ENCODE measurements around the gene ACSM5. TPM values are rescaled to one million over a fixed set of nuclear protein-coding genes. Genes with fewer than 3 reads are reported as not detected.
"Not testable (repeated sequence)": the region's sequence is repeated elsewhere in the genome, so short reads cannot be mapped to it uniquely, and the experiment has no call there.

ACSM5 gene
- total and polyA plus RNA-seq, 4 donors = 4.2 to 240 (median 156) TPM

DNA sequence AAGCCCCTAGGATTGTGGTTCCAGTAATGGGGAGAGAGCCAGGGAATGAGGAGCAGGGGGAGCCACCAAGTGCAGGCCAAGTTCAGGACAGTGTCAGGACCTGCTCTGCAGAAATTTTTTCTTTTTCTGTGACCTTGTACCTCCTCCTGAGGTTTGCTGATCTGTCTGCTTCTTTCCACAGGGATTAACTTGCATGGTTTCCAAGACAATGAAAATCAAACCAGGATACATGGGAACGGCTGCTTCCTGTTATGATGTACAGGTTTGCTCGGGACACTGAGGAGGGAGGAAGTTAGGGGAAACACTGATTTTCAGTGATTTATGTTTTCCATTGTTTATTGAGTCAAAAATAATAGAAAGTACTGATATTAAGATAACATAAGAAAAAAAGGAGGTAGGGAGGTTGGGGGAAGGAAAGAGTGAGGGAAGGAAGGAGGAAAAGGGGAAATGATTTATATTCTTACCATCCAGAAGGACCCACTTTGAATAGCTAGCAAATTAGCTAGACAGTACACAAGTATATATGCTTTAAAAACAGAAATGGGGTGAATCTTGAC, 67.9 kb downstream of the ACSM5 start:
- WGBS = 60% methylated on average over 2 of the region's 2 CpGs
- TF ChIP-seq NR2F2 (IDR thresholded peaks at IDR 0.05) = peak; percentile 19
- H3K36me3 ChIP-seq (ENCODE audit: control insufficient read depth in 4 of 4, insufficient read depth in 3 of 4, low read depth in 1 of 4, low read length in 3 of 4) = peaks cover 2 to 55% (median 29%) of the 10 kb centered on the region in 4 donors

DNA sequence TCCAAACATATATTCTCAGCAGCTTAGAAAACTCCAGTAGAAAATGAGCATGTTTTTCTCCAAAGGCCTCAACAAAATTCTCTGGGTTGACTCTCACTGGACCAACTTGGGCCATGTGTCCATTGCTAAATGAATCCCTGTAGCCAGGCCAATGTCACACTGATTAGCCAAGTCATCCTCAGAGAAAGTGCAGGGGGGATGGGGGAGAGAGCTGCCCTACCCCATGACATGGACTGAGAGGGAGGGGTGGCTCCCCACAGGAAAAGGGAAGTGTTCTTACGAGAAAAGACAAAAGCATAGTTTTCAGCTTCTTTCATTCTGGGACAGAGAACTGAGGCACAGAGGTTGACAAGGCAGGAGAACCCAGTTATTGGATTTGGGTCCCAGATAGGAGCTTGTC, 74.7 kb downstream of the ACSM5 start:
- peaks cover 10 to 63% (median 47%) of the 10 kb centered on the region in 4 donors for H3K36me3 ChIP-seq (ENCODE audit: control insufficient read depth in 4 of 4, insufficient read depth in 3 of 4, low read depth in 1 of 4, low read length in 3 of 4)
- DNase-seq (ENCODE audit: low spot score); H3K27ac ChIP-seq (ENCODE audit: low read depth in 1 of 2, low read length in 2 of 2); H3K9me3 ChIP-seq (ENCODE audit: control insufficient read depth in 4 of 4, low read length in 3 of 4); H3K4me1 ChIP-seq (ENCODE audit: control insufficient read depth in 4 of 4, insufficient read depth in 4 of 4, low read length in 3 of 4); H3K27me3 ChIP-seq (ENCODE audit: control insufficient read depth in 4 of 4, insufficient read depth in 4 of 4, low read length in 3 of 4); H3K4me3 ChIP-seq (ENCODE audit: low read depth in 1 of 3, low read length in 3 of 3); H3K9ac ChIP-seq (ENCODE audit: low read depth in 1 of 2, low read length in 2 of 2): not testable (repeated sequence)
- 70% methylated on average over 1 of the region's 1 CpG for WGBS

More for the DNA sequence above, 67.9 kb downstream of the ACSM5 start:
- not testable (repeated sequence) for H3K9me3 ChIP-seq (ENCODE audit: control insufficient read depth in 4 of 4, low read length in 3 of 4); H3K27me3 ChIP-seq (ENCODE audit: control insufficient read depth in 4 of 4, insufficient read depth in 4 of 4, low read length in 3 of 4); H3K9ac ChIP-seq (ENCODE audit: low read depth in 1 of 2, low read length in 2 of 2); DNase-seq (ENCODE audit: low spot score); H3K4me1 ChIP-seq (ENCODE audit: control insufficient read depth in 4 of 4, insufficient read depth in 4 of 4, low read length in 3 of 4); H3K27ac ChIP-seq (ENCODE audit: low read depth in 1 of 2, low read length in 2 of 2); H3K4me3 ChIP-seq (ENCODE audit: low read depth in 1 of 3, low read length in 3 of 3)

GRCh38 chr16:20484726-20485125, 75.4 kb downstream of the ACSM5 start:
- 52% methylated on average over 1 of the region's 1 CpG for WGBS
- no peak overlapping the region for H3K27ac ChIP-seq (ENCODE audit: low read depth in 1 of 2, low read length in 2 of 2)

GRCh38 chr16:20485408-20485807, 76.1 kb downstream of the ACSM5 start:
- Histone ChIP-seq H3K27ac (ENCODE audit: low read depth in 1 of 2, low read length in 2 of 2) (no peak overlapping the region), H3K4me3 (ENCODE audit: low read depth in 1 of 3, low read length in 3 of 3) (no peak overlapping the region), H3K27me3 (ENCODE audit: control insufficient read depth in 4 of 4, insufficient read depth in 4 of 4, low read length in 3 of 4) (no peaks in the 10 kb centered on the region), H3K36me3 (ENCODE audit: control insufficient read depth in 4 of 4, insufficient read depth in 3 of 4, low read depth in 1 of 4, low read length in 3 of 4) (peaks cover 10 to 57% (median 42%) of the 10 kb centered on the region in 4 donors), H3K9ac (ENCODE audit: low read depth in 1 of 2, low read length in 2 of 2) (no peak overlapping the region), H3K4me1 (ENCODE audit: control insufficient read depth in 4 of 4, insufficient read depth in 4 of 4, low read length in 3 of 4) (no peaks in the 10 kb centered on the region), H3K9me3 (ENCODE audit: control insufficient read depth in 4 of 4, low read length in 3 of 4) (no peaks in the 10 kb centered on the region)
- DNase-seq (ENCODE audit: low spot score) = no peak
- 88% methylated on average over 1 of the region's 1 CpG for WGBS
- TF ChIP-seq, protein P1, sequence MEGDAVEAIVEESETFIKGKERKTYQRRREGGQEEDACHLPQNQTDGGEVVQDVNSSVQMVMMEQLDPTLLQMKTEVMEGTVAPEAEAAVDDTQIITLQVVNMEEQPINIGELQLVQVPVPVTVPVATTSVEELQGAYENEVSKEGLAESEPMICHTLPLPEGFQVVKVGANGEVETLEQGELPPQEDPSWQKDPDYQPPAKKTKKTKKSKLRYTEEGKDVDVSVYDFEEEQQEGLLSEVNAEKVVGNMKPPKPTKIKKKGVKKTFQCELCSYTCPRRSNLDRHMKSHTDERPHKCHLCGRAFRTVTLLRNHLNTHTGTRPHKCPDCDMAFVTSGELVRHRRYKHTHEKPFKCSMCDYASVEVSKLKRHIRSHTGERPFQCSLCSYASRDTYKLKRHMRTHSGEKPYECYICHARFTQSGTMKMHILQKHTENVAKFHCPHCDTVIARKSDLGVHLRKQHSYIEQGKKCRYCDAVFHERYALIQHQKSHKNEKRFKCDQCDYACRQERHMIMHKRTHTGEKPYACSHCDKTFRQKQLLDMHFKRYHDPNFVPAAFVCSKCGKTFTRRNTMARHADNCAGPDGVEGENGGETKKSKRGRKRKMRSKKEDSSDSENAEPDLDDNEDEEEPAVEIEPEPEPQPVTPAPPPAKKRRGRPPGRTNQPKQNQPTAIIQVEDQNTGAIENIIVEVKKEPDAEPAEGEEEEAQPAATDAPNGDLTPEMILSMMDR (IDR thresholded peaks at IDR 0.05; ENCODE audit: low read depth, low read length, missing input control) = no peak
- TF ChIP-seq JUND (IDR thresholded peaks at IDR 0.05) = no peak
- no peak for TF ChIP-seq YY1 (IDR thresholded peaks at IDR 0.05)
- TF ChIP-seq EGR1 (IDR thresholded peaks at IDR 0.05; ENCODE audit: low read depth in 2 of 2) = no peak
- no peak for TF ChIP-seq RAD21 (IDR thresholded peaks at IDR 0.05)
- TF ChIP-seq GABPA (IDR thresholded peaks at IDR 0.05 in 1 of 2, conservative IDR thresholded peaks at IDR 0.05 in 1 of 2) = no peak

More at GRCh38 chr16:20484726-20485125, 75.4 kb downstream of the ACSM5 start:
- no peak overlapping the region for H3K9ac ChIP-seq (ENCODE audit: low read depth in 1 of 2, low read length in 2 of 2)
- no peaks in the 10 kb centered on the region for H3K4me1 ChIP-seq (ENCODE audit: control insufficient read depth in 4 of 4, insufficient read depth in 4 of 4, low read length in 3 of 4)
- DNase-seq (ENCODE audit: low spot score) = no peak
- no peak overlapping the region for H3K4me3 ChIP-seq (ENCODE audit: low read depth in 1 of 3, low read length in 3 of 3)
- peaks cover 10 to 62% (median 44%) of the 10 kb centered on the region in 4 donors for H3K36me3 ChIP-seq (ENCODE audit: control insufficient read depth in 4 of 4, insufficient read depth in 3 of 4, low read depth in 1 of 4, low read length in 3 of 4)
- no peaks in the 10 kb centered on the region for H3K9me3 ChIP-seq (ENCODE audit: control insufficient read depth in 4 of 4, low read length in 3 of 4)
- TF ChIP-seq FOXA1 (IDR thresholded peaks at IDR 0.05) (no peak), REST (IDR thresholded peaks at IDR 0.05) (no peak), GABPA (IDR thresholded peaks at IDR 0.05 in 1 of 2, conservative IDR thresholded peaks at IDR 0.05 in 1 of 2) (no peak), HNF4A (conservative IDR thresholded peaks at IDR 0.05) (peak in 1 of 2 donors; percentile 71), JUND (IDR thresholded peaks at IDR 0.05) (no peak), RAD21 (IDR thresholded peaks at IDR 0.05) (no peak)
- no peaks in the 10 kb centered on the region for H3K27me3 ChIP-seq (ENCODE audit: control insufficient read depth in 4 of 4, insufficient read depth in 4 of 4, low read length in 3 of 4)
